Tibial artery (tissue), 4 donors: ENCODE results near the gene ROBO1.

ENCODE experiments used
- DNase-seq, 2 donors: peaks; one replicate each; pipeline ENCODE4 v3.0.0-alpha.2; 2019
- H3K27ac ChIP-seq, 2 donors: fragments of 200-600 bp; sonication (generic) in 1 of 2; 1 replicate in 1 of 2; 2 replicates in 1 of 2; pipeline ENCODE4 v1.5.1; 2018 to 2019; ENCODE audit warnings: mild to moderate bottlenecking in 1 of 2
- H3K27me3 ChIP-seq, 2 donors: fragments of 200-600 bp; sonication (generic) in 1 of 2; one replicate each; pipeline versions ENCODE4 v1.5.1 to v1.6.0; 2016 to 2019
- H3K36me3 ChIP-seq, 3 donors: fragments of 200-600 bp; sonication (generic) in 2 of 3; one replicate each; pipeline ENCODE4 v1.5.1; 2016 to 2019; ENCODE audit warnings: mild to moderate bottlenecking in 2 of 3
- H3K4me1 ChIP-seq, 4 donors: fragments of 200-600 bp; sonication (generic) in 2 of 4; 1 replicate in 3 of 4; 2 replicates in 1 of 4; pipeline ENCODE4 v1.5.1; 2016 to 2019
- H3K4me3 ChIP-seq, 2 donors: fragments of 200-600 bp; sonication (generic) in 1 of 2; 1 replicate in 1 of 2; 2 replicates in 1 of 2; pipeline ENCODE4 v1.5.1; 2018 to 2019; ENCODE audit warnings: mild to moderate bottlenecking in 2 of 2
- H3K9me3 ChIP-seq, 3 donors: fragments of 200-600 bp; sonication (generic) in 1 of 3; one replicate each; pipeline ENCODE4 v1.5.1; 2016 to 2019
- CTCF ChIP-seq, 2 experiments: fragments of 200-600 bp in 1 of 2; fragments of 450-650 bp in 1 of 2; IDR thresholded peaks; one replicate each; pipeline ENCODE4 v1.5.1; 2017 to 2019; ENCODE audit warnings: antibody characterized with exemption in 2 of 2, mild to moderate bottlenecking in 1 of 2, moderate library complexity in 1 of 2
- intact Hi-C: fragments of 100-400 bp; cut with DNase I; formaldehyde crosslinking; loops from one replicate; pipeline ENCODE4 v1.15.0; 2023; ENCODE audit warnings: low total_unique reads

The ROBO1 gene

GRCh38 chr3:78606756-78607155, 1161.0 kb downstream of the ROBO1 start:
- no peak for TF ChIP-seq CTCF (IDR thresholded peaks at IDR 0.05)
- Histone ChIP-seq H3K4me1 (no peaks in the 10 kb centered on the region), H3K4me3 (no peak overlapping the region), H3K9me3 (no peaks in the 10 kb centered on the region), H3K36me3 (peaks cover 8 to 16% (median 10%) of the 10 kb centered on the region in 3 donors), H3K27me3 (no peaks in the 10 kb centered on the region), H3K27ac (no peak overlapping the region)
- no peak for DNase-seq
- intact Hi-C loops: no loop called here

GRCh38 chr3:78605178-78605577, 1162.6 kb downstream of the ROBO1 start:
- Histone ChIP-seq H3K27ac (no peak overlapping the region), H3K4me1 (no peaks in the 10 kb centered on the region), H3K4me3 (no peak overlapping the region), H3K27me3 (no peaks in the 10 kb centered on the region), H3K9me3 (no peaks in the 10 kb centered on the region), H3K36me3 (peaks cover 8 to 16% (median 10%) of the 10 kb centered on the region in 3 donors)
- intact Hi-C loops: no loop called here
- TF ChIP-seq CTCF (IDR thresholded peaks at IDR 0.05): no peak
- DNase-seq: no peak

DNA sequence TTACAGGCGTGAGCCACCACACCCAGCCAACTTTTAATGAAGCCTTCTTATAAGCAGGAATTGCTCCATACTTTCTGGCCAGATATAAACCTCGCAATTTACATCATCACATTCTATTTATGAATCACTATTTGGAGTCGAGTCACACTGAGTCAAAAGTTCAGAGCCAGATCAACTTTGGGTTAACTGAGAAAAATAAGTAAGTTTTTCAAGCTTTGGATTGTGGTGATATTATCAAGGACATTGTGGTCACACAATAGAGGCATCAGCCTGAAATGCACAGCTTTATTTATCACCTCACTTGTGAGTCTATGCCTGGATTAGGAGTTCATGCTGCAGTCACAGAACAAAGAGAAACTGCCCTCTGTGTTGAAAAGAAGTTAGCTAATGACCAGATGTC, 1163.5 kb downstream of the ROBO1 start:
- TF ChIP-seq CTCF (IDR thresholded peaks at IDR 0.05): no peak
- Histone ChIP-seq H3K9me3 (no peaks in the 10 kb centered on the region), H3K27ac (no peak overlapping the region), H3K27me3 (no peaks in the 10 kb centered on the region), H3K4me3 (no peak overlapping the region), H3K4me1 (no peaks in the 10 kb centered on the region), H3K36me3 (peaks cover 8 to 16% (median 10%) of the 10 kb centered on the region in 3 donors)
- intact Hi-C loops: no loop called here
- DNase-seq: no peak

- no peak overlapping the region for H3K4me3 ChIP-seq
- intact Hi-C loops: no loop called here
Measured at GRCh38 chr3:78601249-78601648, 1166.5 kb downstream of the ROBO1 start.

GRCh38 chr3:78589778-78590177, 1178.0 kb downstream of the ROBO1 start:
- Histone ChIP-seq H3K36me3 (no peaks in the 10 kb centered on the region), H3K9me3 (no peaks in the 10 kb centered on the region), H3K27me3 (no peaks in the 10 kb centered on the region), H3K27ac (no peak overlapping the region), H3K4me3 (no peak overlapping the region), H3K4me1 (no peaks in the 10 kb centered on the region)
- intact Hi-C loops: no loop called here
- DNase-seq: no peak
- no peak for TF ChIP-seq CTCF (IDR thresholded peaks at IDR 0.05)

More at GRCh38 chr3:78601249-78601648, 1166.5 kb downstream of the ROBO1 start:
- no peak overlapping the region for H3K27ac ChIP-seq
- H3K9me3 ChIP-seq: no peaks in the 10 kb centered on the region
- H3K36me3 ChIP-seq: peaks cover 3 to 10% (median 4%) of the 10 kb centered on the region in 3 donors
- no peaks in the 10 kb centered on the region for H3K27me3 ChIP-seq
- DNase-seq: no peak
- no peak for TF ChIP-seq CTCF (IDR thresholded peaks at IDR 0.05)
- H3K4me1 ChIP-seq: no peaks in the 10 kb centered on the region
